Stimulated activated CD4-positive, alpha-beta T cell treated with anti-CD3 and anti-CD28 coated beads, TNF-alpha, amount 100 ng/mL, for 24 hours (primary cell): ENCODE measurements around the gene MPP7.

ENCODE experiments used
- DNase-seq, 3 experiments: peaks; one replicate each; pipeline ENCODE4 v3.0.0-alpha.2; 2020; ENCODE audit warnings: low read depth in 3 of 3

The MPP7 gene

GRCh38 chr10:28305553-28305952 lies 2.7 kb upstream of the MPP7 start:
- DNase-seq, result no peak

- DNase-seq, result no peak
These were observed 1.2 kb upstream of the MPP7 start for GRCh38 chr10:28304032-28304571.

GRCh38 chr10:28302012-28302637 lies 739 bp downstream of the MPP7 start:
- DNase-seq, result no peak

- DNase-seq, result no peak
These were observed 2.8 kb downstream of the MPP7 start for GRCh38 chr10:28300027-28300426.

- no peak for DNase-seq
These were observed 3.9 kb downstream of the MPP7 start for GRCh38 chr10:28298951-28299350.

GRCh38 chr10:28296023-28296422 lies 6.8 kb downstream of the MPP7 start:
- DNase-seq, result no peak

GRCh38 chr10:28295336-28295735 lies 7.5 kb downstream of the MPP7 start:
- no peak for DNase-seq

- DNase-seq, result no peak
These were observed 8.1 kb downstream of the MPP7 start for GRCh38 chr10:28294809-28295208.

GRCh38 chr10:28294169-28294532 lies 8.7 kb downstream of the MPP7 start:
- no peak for DNase-seq

GRCh38 chr10:28293236-28294168 lies 9.4 kb downstream of the MPP7 start:
- no peak for DNase-seq

GRCh38 chr10:28291881-28292297 lies 11.0 kb downstream of the MPP7 start:
- DNase-seq, result peak; percentile 4 to 49 (median 41)

GRCh38 chr10:28285816-28286215 lies 17.0 kb downstream of the MPP7 start:
- DNase-seq, result no peak

- DNase-seq, result no peak
These were observed 18.7 kb downstream of the MPP7 start for GRCh38 chr10:28284126-28284525.

GRCh38 chr10:28283251-28283650 lies 19.6 kb downstream of the MPP7 start:
- DNase-seq, result no peak

GRCh38 chr10:28282336-28282735 lies 20.5 kb downstream of the MPP7 start:
- no peak for DNase-seq

GRCh38 chr10:28281726-28282315 lies 21.0 kb downstream of the MPP7 start:
- DNase-seq, result no peak

- no peak for DNase-seq
These were observed 22.2 kb downstream of the MPP7 start for GRCh38 chr10:28280652-28281051.

GRCh38 chr10:28279878-28280277 lies 23.0 kb downstream of the MPP7 start:
- no peak for DNase-seq

- no peak for DNase-seq
These were observed 24.0 kb downstream of the MPP7 start for GRCh38 chr10:28278842-28279241.

- DNase-seq, result no peak
These were observed 26.5 kb downstream of the MPP7 start for GRCh38 chr10:28276384-28276783.

- no peak for DNase-seq
These were observed 28.4 kb downstream of the MPP7 start for GRCh38 chr10:28274475-28274874.

- no peak for DNase-seq
These were observed 29.5 kb downstream of the MPP7 start for GRCh38 chr10:28273343-28273742.
